Peyer's patch (tissue), 4 donors: ENCODE measurements around the gene POLR2M. TPM values are rescaled to one million over a fixed set of nuclear protein-coding genes. Genes with fewer than 3 reads are reported as not detected.

ENCODE experiments used
- DNase-seq, 3 donors: peaks; one replicate each; pipeline ENCODE4 v3.0.0-alpha.2; 2017 to 2019
- H3K27ac ChIP-seq, 4 donors: fragments of 200-600 bp; sonication (generic); one replicate each; pipeline ENCODE4 v1.5.1; 2016 to 2019
- H3K27me3 ChIP-seq, 2 donors: fragments of 200-600 bp; sonication (generic); one replicate each; pipeline ENCODE4 v1.5.1; 2019
- H3K36me3 ChIP-seq, 3 donors: fragments of 200-600 bp; sonication (generic); one replicate each; pipeline ENCODE4 v1.5.1; 2016 to 2019
- H3K4me1 ChIP-seq, 4 donors: fragments of 200-600 bp; sonication (generic); one replicate each; pipeline ENCODE4 v1.5.1; 2016 to 2019
- H3K4me3 ChIP-seq, 4 donors: fragments of 200-600 bp; sonication (generic); 1 replicate in 3 of 4; 2 replicates in 1 of 4; pipeline ENCODE4 v1.5.1; 2016 to 2019; ENCODE audit warnings: mild to moderate bottlenecking in 1 of 4
- H3K9me3 ChIP-seq, 4 donors: fragments of 200-600 bp; sonication (generic); one replicate each; pipeline ENCODE4 v1.5.1; 2016 to 2019; ENCODE audit warnings: mild to moderate bottlenecking in 1 of 4
- POLR2A ChIP-seq, 2 donors: fragments of 450-650 bp; IDR thresholded peaks; one replicate each; pipeline ENCODE4 v1.5.1; 2017; ENCODE audit warnings: antibody characterized with exemption in 2 of 2, mild to moderate bottlenecking in 2 of 2, moderate library complexity in 2 of 2
- total RNA-seq, 4 donors: library from RNA; depleted of rRNA; stranded (reverse); fragments of >200 nt; gene quantifications; one replicate each; pipeline ENCODE4 v1.1.0, GENCODE V29; 2016
- TF ChIP-seq, protein P1 (sequence below), 6 experiments: fragments of 450-650 bp in 4 of 6; fragments of 200-600 bp in 2 of 6; sonication (generic) in 1 of 6; IDR thresholded peaks; one replicate each; pipeline ENCODE4 v1.5.1; 2017 to 2019; ENCODE audit warnings: antibody characterized with exemption in 6 of 6, mild to moderate bottlenecking in 3 of 6, moderate library complexity in 1 of 6

POLR2M gene
- total RNA-seq, 4 donors from 2014 or later, result 141 to 595 (median 211) TPM

DNA sequence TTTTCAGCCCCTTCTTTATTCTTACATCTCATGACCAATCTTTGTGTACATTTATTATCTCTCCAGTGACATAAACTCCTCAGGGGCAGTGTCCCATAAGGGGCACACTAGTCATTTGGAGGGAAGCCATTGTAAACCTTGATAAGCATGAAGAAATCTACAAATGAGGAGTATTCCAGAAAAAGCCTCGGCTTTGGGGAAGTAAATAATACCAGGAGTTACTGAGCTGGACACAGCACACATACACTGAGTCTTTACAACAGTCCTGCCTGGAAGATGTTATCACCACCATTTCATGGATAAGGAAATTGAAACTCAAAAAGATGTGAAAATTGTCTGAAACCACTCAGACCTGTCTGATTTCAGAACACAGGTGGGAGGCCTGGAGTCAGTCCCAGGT lies 15.4 kb upstream of the POLR2M start:
- Histone ChIP-seq H3K27ac (no peak overlapping the region), H3K9me3 (no peaks in the 10 kb centered on the region), H3K4me1 (no peaks in the 10 kb centered on the region), H3K27me3 (no peaks in the 10 kb centered on the region), H3K36me3 (no peaks in the 10 kb centered on the region), H3K4me3 (no peak overlapping the region)
- no peak for DNase-seq
- TF ChIP-seq, protein P1, sequence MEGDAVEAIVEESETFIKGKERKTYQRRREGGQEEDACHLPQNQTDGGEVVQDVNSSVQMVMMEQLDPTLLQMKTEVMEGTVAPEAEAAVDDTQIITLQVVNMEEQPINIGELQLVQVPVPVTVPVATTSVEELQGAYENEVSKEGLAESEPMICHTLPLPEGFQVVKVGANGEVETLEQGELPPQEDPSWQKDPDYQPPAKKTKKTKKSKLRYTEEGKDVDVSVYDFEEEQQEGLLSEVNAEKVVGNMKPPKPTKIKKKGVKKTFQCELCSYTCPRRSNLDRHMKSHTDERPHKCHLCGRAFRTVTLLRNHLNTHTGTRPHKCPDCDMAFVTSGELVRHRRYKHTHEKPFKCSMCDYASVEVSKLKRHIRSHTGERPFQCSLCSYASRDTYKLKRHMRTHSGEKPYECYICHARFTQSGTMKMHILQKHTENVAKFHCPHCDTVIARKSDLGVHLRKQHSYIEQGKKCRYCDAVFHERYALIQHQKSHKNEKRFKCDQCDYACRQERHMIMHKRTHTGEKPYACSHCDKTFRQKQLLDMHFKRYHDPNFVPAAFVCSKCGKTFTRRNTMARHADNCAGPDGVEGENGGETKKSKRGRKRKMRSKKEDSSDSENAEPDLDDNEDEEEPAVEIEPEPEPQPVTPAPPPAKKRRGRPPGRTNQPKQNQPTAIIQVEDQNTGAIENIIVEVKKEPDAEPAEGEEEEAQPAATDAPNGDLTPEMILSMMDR (IDR thresholded peaks at IDR 0.05), result no peak
- no peak for TF ChIP-seq POLR2A (IDR thresholded peaks at IDR 0.05)

DNA sequence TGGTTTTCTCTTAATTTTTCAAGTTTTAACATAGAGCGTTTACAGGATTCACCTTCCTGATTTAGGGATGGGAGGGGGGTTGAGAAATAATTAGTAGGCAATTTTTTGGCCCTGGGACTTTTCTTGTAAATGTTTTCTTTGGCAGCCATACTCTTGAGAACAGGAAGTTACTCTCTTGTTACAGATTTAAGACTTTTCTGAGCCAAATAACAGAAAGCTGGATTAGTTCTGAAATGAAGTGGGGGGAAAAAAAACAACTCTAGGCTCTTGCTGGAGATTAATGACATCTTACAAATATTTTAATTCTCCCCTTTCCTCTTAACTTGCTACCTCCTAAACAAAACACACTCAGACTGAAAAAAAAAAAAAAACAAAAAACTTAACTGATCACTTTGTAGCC lies 13.8 kb upstream of the POLR2M start:
- H3K4me3 ChIP-seq, result no peak overlapping the region
- H3K27me3 ChIP-seq, result no peaks in the 10 kb centered on the region
- H3K9me3 ChIP-seq, result no peaks in the 10 kb centered on the region
- DNase-seq, result no peak
- TF ChIP-seq POLR2A (IDR thresholded peaks at IDR 0.05), result no peak
- TF ChIP-seq, protein P1 (IDR thresholded peaks at IDR 0.05), result no peak
- H3K4me1 ChIP-seq, result no peaks in the 10 kb centered on the region
- no peak overlapping the region for H3K27ac ChIP-seq
- H3K36me3 ChIP-seq, result no peaks in the 10 kb centered on the region

DNA sequence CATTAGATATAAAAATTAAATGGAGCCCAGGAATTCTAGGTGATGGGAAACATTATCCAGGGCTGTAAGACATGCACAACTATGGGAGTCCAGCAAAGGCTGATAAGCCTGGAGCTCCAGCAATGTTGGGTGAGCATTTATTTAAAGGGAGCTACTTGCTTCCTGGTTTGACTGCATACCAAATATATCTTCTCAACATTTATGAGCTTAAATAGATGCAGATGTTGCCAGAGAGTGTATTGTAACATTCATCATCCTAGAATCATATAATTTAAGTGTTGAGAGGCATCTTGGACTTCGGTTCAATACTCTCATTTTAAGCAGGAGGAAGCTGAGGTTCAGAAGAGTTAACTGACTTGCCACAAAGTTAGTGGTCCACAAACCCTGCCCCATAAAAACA lies 12.2 kb upstream of the POLR2M start:
- H3K36me3 ChIP-seq, result no peaks in the 10 kb centered on the region
- no peaks in the 10 kb centered on the region for H3K9me3 ChIP-seq
- H3K4me3 ChIP-seq, result no peak overlapping the region
- TF ChIP-seq POLR2A (IDR thresholded peaks at IDR 0.05), result no peak
- TF ChIP-seq, protein P1 (IDR thresholded peaks at IDR 0.05), result no peak
- DNase-seq, result no peak
- no peaks in the 10 kb centered on the region for H3K27me3 ChIP-seq
- H3K4me1 ChIP-seq, result no peaks in the 10 kb centered on the region
- no peak overlapping the region for H3K27ac ChIP-seq

DNA sequence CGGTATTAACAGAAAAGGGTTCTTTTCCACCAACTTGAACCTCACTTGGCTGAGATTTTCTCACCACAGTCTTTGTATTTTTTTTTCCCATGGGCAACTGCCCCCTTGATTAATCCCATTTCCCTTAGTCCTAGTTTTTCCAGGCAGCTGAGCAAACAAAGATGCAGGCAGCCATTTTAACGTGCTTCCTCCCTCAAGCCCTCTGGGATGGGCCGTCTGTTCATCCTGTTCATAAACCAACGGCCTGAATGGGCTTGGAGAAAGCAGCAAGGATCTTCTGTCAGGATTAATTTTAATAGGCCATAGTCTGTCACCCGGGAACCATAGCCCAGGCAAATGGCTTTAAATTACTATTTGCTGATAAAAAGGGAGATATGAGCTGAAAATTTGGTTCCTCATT lies 10.4 kb upstream of the POLR2M start:
- Histone ChIP-seq H3K9me3 (no peaks in the 10 kb centered on the region), H3K36me3 (no peaks in the 10 kb centered on the region), H3K4me1 (no peaks in the 10 kb centered on the region), H3K4me3 (no peak overlapping the region), H3K27me3 (no peaks in the 10 kb centered on the region), H3K27ac (no peak overlapping the region)
- DNase-seq, result no peak
- TF ChIP-seq POLR2A (IDR thresholded peaks at IDR 0.05), result no peak
- TF ChIP-seq, protein P1 (IDR thresholded peaks at IDR 0.05), result no peak

DNA sequence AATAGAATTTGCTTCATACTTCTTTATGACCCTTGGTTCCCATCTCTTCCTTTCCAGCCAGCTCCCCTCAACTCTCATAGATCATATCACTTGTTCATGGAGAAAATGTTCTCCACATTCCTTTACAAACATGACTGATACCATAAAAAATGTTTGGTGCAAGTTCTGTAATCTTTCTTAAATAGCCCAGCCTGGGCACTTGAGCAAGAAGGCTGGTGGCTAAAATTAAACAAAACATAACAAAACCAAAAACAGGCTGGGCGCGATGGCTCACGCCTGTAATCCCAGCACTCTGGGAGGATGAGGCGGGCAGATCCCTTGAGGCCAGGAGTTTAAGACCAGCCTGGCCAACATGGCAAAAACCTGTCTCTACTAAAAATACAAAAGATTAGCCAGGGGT lies 8.9 kb upstream of the POLR2M start:
- H3K4me3 ChIP-seq, result no peak overlapping the region
- no peak for DNase-seq
- TF ChIP-seq POLR2A (IDR thresholded peaks at IDR 0.05), result no peak
- TF ChIP-seq, protein P1 (IDR thresholded peaks at IDR 0.05), result no peak
- no peaks in the 10 kb centered on the region for H3K27me3 ChIP-seq
- H3K9me3 ChIP-seq, result no peaks in the 10 kb centered on the region
- no peaks in the 10 kb centered on the region for H3K36me3 ChIP-seq
- no peaks in the 10 kb centered on the region for H3K4me1 ChIP-seq
- no peak overlapping the region for H3K27ac ChIP-seq

DNA sequence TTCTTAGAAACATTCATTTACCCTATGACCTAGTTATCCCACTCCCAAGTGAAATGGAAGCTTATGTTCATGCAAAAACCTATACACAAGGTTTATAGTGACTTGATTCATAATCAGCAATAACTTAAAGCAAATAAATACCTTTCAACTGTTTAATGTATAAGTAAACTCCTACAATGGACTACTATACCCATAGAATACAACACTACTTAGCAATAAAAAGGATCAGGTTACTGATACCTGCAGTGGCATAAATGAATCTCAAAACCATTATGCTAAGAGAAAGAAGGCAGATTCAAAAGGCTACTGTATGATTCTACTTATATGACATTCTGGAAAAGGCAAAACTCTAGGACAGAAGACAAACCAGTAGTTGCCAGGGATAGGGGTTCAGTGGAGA lies 8.3 kb upstream of the POLR2M start:
- no peak overlapping the region for H3K4me3 ChIP-seq
- H3K27ac ChIP-seq, result no peak overlapping the region
- TF ChIP-seq, protein P1 (IDR thresholded peaks at IDR 0.05), result no peak
- no peak for TF ChIP-seq POLR2A (IDR thresholded peaks at IDR 0.05)
- H3K36me3 ChIP-seq, result no peaks in the 10 kb centered on the region
- H3K27me3 ChIP-seq, result no peaks in the 10 kb centered on the region
- no peaks in the 10 kb centered on the region for H3K4me1 ChIP-seq
- H3K9me3 ChIP-seq, result no peaks in the 10 kb centered on the region
- DNase-seq, result no peak
